NCI-H774 (cell line): ENCODE data around the gene KCNIP1.

ENCODE experiments used
- DNase-seq: peaks from one replicate; lab custom pipeline; 2025; lab: John Stamatoyannopoulos, UW

Gene KCNIP1

GRCh38 chr5:170629566-170630175 lies 125.9 kb downstream of the KCNIP1 start:
- no peak for DNase-seq

GRCh38 chr5:170630226-170630625 lies 126.4 kb downstream of the KCNIP1 start:
- no peak for DNase-seq

- DNase-seq = no peak
Observed at GRCh38 chr5:170630711-170631141, 126.9 kb downstream of the KCNIP1 start.

GRCh38 chr5:170631466-170632195 lies 127.8 kb downstream of the KCNIP1 start:
- no peak for DNase-seq

- DNase-seq = no peak
Observed at GRCh38 chr5:170632266-170632984, 128.6 kb downstream of the KCNIP1 start.

- DNase-seq = no peak
Observed at GRCh38 chr5:170632985-170633234, 129.1 kb downstream of the KCNIP1 start.

- DNase-seq = no peak
Observed at GRCh38 chr5:170633235-170634081, 129.6 kb downstream of the KCNIP1 start.

- DNase-seq = no peak
Observed at GRCh38 chr5:170634256-170634990, 130.6 kb downstream of the KCNIP1 start.

- no peak for DNase-seq
Observed at GRCh38 chr5:170635706-170636105, 131.9 kb downstream of the KCNIP1 start.

- DNase-seq = no peak
Observed at GRCh38 chr5:170636206-170636605, 132.4 kb downstream of the KCNIP1 start.

GRCh38 chr5:170636801-170637477 lies 133.1 kb downstream of the KCNIP1 start:
- DNase-seq = no peak

GRCh38 chr5:170638051-170638450 lies 134.2 kb downstream of the KCNIP1 start:
- DNase-seq = no peak

- DNase-seq = peak; percentile 10
Observed at GRCh38 chr5:170638454-170639220, 134.8 kb downstream of the KCNIP1 start.

- DNase-seq = no peak
Observed at GRCh38 chr5:170639221-170639925, 135.6 kb downstream of the KCNIP1 start.

- DNase-seq = no peak
Observed at GRCh38 chr5:170640731-170641588, 137.1 kb downstream of the KCNIP1 start.

- DNase-seq = no peak
Observed at GRCh38 chr5:170641589-170642031, 137.8 kb downstream of the KCNIP1 start.

- no peak for DNase-seq
Observed at GRCh38 chr5:170642066-170642735, 138.4 kb downstream of the KCNIP1 start.
